SK-N-SH treated with all-trans-retinoic acid at 6 μM for 48 hours (cell line): ENCODE results near the gene SPATA31D4.

Experiments used
- ATAC-seq: fragments of 200-7000 bp; cut with Tn5 transposase; 3 replicates; pipeline ENCODE4 v1.9.1; 2020; ENCODE audit warnings: mild to moderate bottlenecking, moderate library complexity
- ARNTL ChIP-seq: fragments of 450-650 bp; formaldehyde crosslinking; IDR thresholded peaks from 2 replicates; pipeline ENCODE4 v1.5.0; 2020; ENCODE audit warnings: low read depth, mild to moderate bottlenecking, moderate library complexity, borderline replicate concordance
- BACH2 ChIP-seq: fragments of 250-450 bp; sonication (Bioruptor Pico); IDR thresholded peaks from 2 replicates; pipeline ENCODE4 v1.9.0; 2021; ENCODE audit warnings: mild to moderate bottlenecking, borderline replicate concordance
- CREB5 ChIP-seq: fragments of 250-450 bp; sonication (Bioruptor Pico); IDR thresholded peaks from 2 replicates; pipeline ENCODE4 v1.5.1; 2020; ENCODE audit warnings: low read depth, mild to moderate bottlenecking, moderate library complexity
- CSDC2 ChIP-seq: fragments of 250-450 bp; sonication (Bioruptor Pico); IDR thresholded peaks from 2 replicates; pipeline ENCODE4 v1.5.0; 2020; ENCODE audit warnings: mild to moderate bottlenecking, moderate library complexity
- CSRNP3 ChIP-seq: fragments of 250-450 bp; sonication (Bioruptor Pico); IDR thresholded peaks from 2 replicates; pipeline ENCODE4 v1.5.1; 2021; ENCODE audit warnings: mild to moderate bottlenecking, moderate library complexity
- ESRRG ChIP-seq: fragments of 250-450 bp; sonication (Bioruptor Pico); IDR thresholded peaks from 2 replicates; pipeline ENCODE4 v1.6.1; 2021; ENCODE audit warnings: mild to moderate bottlenecking
- GLIS3 ChIP-seq: fragments of 250-450 bp; sonication (Bioruptor Pico); IDR thresholded peaks from 2 replicates; pipeline ENCODE4 v1.5.0; 2020; ENCODE audit warnings: mild to moderate bottlenecking, moderate library complexity
- ISL1 ChIP-seq: fragments of 250-450 bp; sonication (Bioruptor Pico); IDR thresholded peaks from 2 replicates; pipeline ENCODE4 v2.1.2; 2022; ENCODE audit warnings: mild to moderate bottlenecking, moderate library complexity
- OSR1 ChIP-seq: fragments of 250-450 bp; sonication (Bioruptor Pico); IDR thresholded peaks from 2 replicates; pipeline ENCODE4 v1.8.0; 2022; ENCODE audit warnings: moderate library complexity, mild to moderate bottlenecking, inconsistent platforms
- PATZ1 ChIP-seq: fragments of 250-450 bp; sonication (Bioruptor Pico); IDR thresholded peaks from 2 replicates; pipeline ENCODE4 v1.8.0; 2020; ENCODE audit warnings: mild to moderate bottlenecking, moderate library complexity, borderline replicate concordance
- POU6F1 ChIP-seq: fragments of 250-450 bp; sonication (Bioruptor Pico); IDR thresholded peaks from 2 replicates; pipeline ENCODE4 v1.8.0; 2021; ENCODE audit warnings: low read depth, mild to moderate bottlenecking, moderate library complexity, borderline replicate concordance
- PPARA ChIP-seq: fragments of 250-450 bp; sonication (Bioruptor Pico); IDR thresholded peaks from 2 replicates; pipeline ENCODE4 v1.5.0; 2020; ENCODE audit warnings: mild to moderate bottlenecking, borderline replicate concordance
- RARB ChIP-seq: fragments of 250-450 bp; sonication (Bioruptor Pico); IDR thresholded peaks from 2 replicates; pipeline ENCODE4 v1.8.0; 2021; ENCODE audit warnings: mild to moderate bottlenecking, moderate library complexity
- TOX ChIP-seq: fragments of 250-450 bp; sonication (Bioruptor Pico); IDR thresholded peaks from 2 replicates; pipeline ENCODE4 v1.8.0; 2021; ENCODE audit warnings: mild to moderate bottlenecking, moderate library complexity, borderline replicate concordance
- TSHZ2 ChIP-seq: fragments of 250-450 bp; sonication (Bioruptor Pico); IDR thresholded peaks from 2 replicates; pipeline ENCODE4 v1.5.0; 2020; ENCODE audit warnings: mild to moderate bottlenecking, moderate library complexity
- ZC3H10 ChIP-seq: fragments of 250-450 bp; sonication (Bioruptor Pico); IDR thresholded peaks from 2 replicates; pipeline ENCODE4 v1.5.1; 2021; ENCODE audit warnings: mild to moderate bottlenecking, moderate library complexity
- ZFP3 ChIP-seq: fragments of 250-450 bp; sonication (Bioruptor Pico); IDR thresholded peaks from 2 replicates; pipeline ENCODE4 v1.5.0; 2020; ENCODE audit warnings: mild to moderate bottlenecking, moderate library complexity
- ZFP30 ChIP-seq: fragments of 450-650 bp; formaldehyde crosslinking; IDR thresholded peaks from 2 replicates; pipeline ENCODE4 v1.5.0; 2022; ENCODE audit warnings: mild to moderate bottlenecking, moderate library complexity
- ZNF565 ChIP-seq: fragments of 450-650 bp; formaldehyde crosslinking; conservative IDR thresholded peaks from 2 replicates; pipeline ENCODE4 v1.5.0; 2020; ENCODE audit warnings: low read depth, mild to moderate bottlenecking, moderate library complexity
- ZNF70 ChIP-seq: fragments of 450-650 bp; formaldehyde crosslinking; IDR thresholded peaks from 2 replicates; pipeline ENCODE4 v1.5.0; 2020; ENCODE audit warnings: mild to moderate bottlenecking, moderate library complexity
- ZNF8 ChIP-seq: fragments of 450-650 bp; formaldehyde crosslinking; IDR thresholded peaks from 2 replicates; pipeline ENCODE4 v1.5.0; 2020; ENCODE audit warnings: mild to moderate bottlenecking, moderate library complexity

The SPATA31D4 gene

GRCh38 chr9:81969971-81970370, 41.7 kb downstream of the SPATA31D4 start:
- no peak for TF ChIP-seq ZFP30 (CRISPR knock-in tag)
- no peak for TF ChIP-seq PATZ1 (CRISPR knock-in tag)
- TF ChIP-seq ZNF70 (CRISPR knock-in tag), result no peak
- TF ChIP-seq OSR1 (CRISPR knock-in tag), result no peak
- no peak for TF ChIP-seq ZC3H10
- TF ChIP-seq TOX, result no peak
- TF ChIP-seq RARB (CRISPR knock-in tag), result no peak
- TF ChIP-seq CSRNP3 (CRISPR knock-in tag), result no peak
- no peak for TF ChIP-seq GLIS3 (CRISPR knock-in tag)
- TF ChIP-seq ISL1 (CRISPR knock-in tag), result no peak
- no peak for TF ChIP-seq ESRRG (CRISPR knock-in tag)
- TF ChIP-seq PPARA (CRISPR knock-in tag), result no peak
- no peak for TF ChIP-seq TSHZ2 (CRISPR knock-in tag)
- TF ChIP-seq ARNTL, result no peak
- TF ChIP-seq BACH2, result no peak
- TF ChIP-seq POU6F1 (CRISPR knock-in tag), result no peak
- TF ChIP-seq, all 23 proteins: peak for 0
- no peak for ATAC-seq

GRCh38 chr9:81971727-81972126, 43.5 kb downstream of the SPATA31D4 start:
- TF ChIP-seq ZNF565 (CRISPR knock-in tag) (no peak), ZNF8 (CRISPR knock-in tag) (no peak), ZFP3 (CRISPR knock-in tag) (no peak), OSR1 (CRISPR knock-in tag) (no peak), CSDC2 (CRISPR knock-in tag) (no peak), BACH2 (no peak), CREB5 (CRISPR knock-in tag) (no peak)
- no peak for ATAC-seq

GRCh38 chr9:81974764-81975163, 46.5 kb downstream of the SPATA31D4 start:
- TF ChIP-seq RARB (CRISPR knock-in tag) (no peak), ESRRG (CRISPR knock-in tag) (no peak), ZNF8 (CRISPR knock-in tag) (no peak), ZC3H10 (no peak), GLIS3 (CRISPR knock-in tag) (no peak), POU6F1 (CRISPR knock-in tag) (no peak), ZFP30 (CRISPR knock-in tag) (no peak), ISL1 (CRISPR knock-in tag) (no peak), ZFP3 (CRISPR knock-in tag) (no peak), BACH2 (no peak), CREB5 (CRISPR knock-in tag) (no peak), ZNF565 (CRISPR knock-in tag) (no peak), CSRNP3 (CRISPR knock-in tag) (no peak)
- ATAC-seq, result no peak
